Measurements from ENCODE around the gene PCDHGA4.
"Not testable (repeated sequence)": the region's sequence is repeated elsewhere in the genome, so short reads cannot be mapped to it uniquely, and the experiment has no call there.

The PCDHGA4 gene

GRCh38 chr5:141349917-141350619 lies 4.8 kb upstream of the PCDHGA4 start, which contains the start of gene PCDHGB1:
Gene PCDHGB1 (plus strand): TSS chr5:141350099. CDS start chr5:141350261, 162 bp downstream.
- no peak for DNase-seq

DNA sequence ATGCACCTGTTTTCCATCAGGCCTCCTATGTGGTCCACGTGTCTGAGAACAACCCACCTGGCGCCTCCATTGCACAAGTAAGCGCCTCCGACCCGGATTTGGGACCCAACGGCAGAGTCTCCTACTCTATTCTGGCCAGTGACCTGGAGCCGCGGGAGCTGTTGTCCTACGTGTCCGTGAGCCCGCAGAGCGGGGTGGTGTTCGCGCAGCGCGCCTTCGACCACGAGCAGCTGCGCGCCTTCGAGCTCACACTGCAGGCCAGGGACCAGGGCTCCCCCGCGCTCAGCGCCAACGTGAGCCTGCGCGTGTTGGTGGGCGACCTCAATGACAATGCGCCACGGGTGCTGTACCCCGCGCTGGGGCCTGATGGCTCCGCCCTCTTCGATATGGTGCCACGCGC lies 3.2 kb upstream of the PCDHGA4 start:
- DNase-seq, result no peak

DNA sequence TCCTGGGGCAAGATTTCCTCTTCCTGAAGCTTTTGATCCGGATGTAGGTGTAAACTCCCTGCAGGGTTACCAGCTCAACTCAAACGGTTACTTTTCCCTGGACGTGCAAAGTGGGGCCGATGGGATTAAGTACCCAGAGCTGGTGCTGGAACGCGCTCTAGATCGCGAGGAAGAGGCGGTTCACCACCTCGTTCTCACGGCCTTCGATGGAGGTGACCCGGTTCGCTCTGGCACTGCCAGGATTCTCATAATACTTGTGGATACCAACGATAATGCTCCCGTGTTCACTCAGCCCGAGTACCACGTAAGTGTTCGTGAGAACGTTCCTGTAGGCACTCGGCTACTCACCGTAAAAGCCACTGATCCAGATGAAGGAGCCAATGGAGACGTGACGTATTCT lies 820 bp downstream of the PCDHGA4 start:
- no peak for DNase-seq

DNA sequence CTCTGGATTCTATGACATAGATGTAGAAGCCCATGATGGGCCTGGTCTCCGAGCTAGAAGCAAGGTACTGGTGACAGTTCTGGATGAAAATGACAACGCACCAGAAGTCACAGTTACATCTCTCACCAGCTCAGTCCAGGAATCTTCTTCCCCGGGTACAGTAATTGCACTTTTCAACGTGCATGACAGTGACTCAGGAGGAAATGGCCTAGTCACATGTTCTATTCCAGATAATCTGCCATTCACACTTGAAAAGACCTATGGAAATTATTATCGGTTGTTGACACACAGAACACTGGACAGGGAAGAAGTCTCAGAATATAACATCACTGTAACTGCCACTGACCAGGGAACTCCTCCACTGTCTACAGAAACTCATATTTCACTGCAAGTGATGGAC lies 1.3 kb downstream of the PCDHGA4 start:
- DNase-seq, result no peak

DNA sequence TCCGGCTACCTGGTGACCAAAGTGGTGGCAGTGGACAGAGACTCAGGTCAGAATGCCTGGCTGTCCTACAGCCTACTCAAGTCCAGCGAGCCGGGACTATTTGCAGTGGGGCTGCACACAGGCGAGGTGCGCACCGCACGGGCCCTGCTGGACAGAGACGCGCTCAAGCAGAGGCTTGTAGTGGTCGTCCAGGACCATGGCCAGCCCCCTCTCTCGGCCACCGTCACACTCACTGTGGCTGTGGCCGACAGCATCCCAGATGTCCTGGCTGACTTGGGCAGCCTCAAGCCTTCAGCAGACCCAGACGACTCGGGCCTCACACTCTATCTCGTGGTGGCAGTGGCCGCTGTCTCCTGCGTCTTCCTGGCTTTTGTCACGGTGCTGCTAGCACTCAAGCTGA lies 2.1 kb downstream of the PCDHGA4 start:
- DNase-seq, result no peak

- no peak for DNase-seq
Observed at GRCh38 chr5:141359790-141360426, 5.1 kb downstream of the PCDHGA4 start, which contains the start of gene PCDHGB2. Gene PCDHGB2 (plus strand): TSS chr5:141359994. CDS start chr5:141360136, 142 bp downstream.

- no peak for DNase-seq
Observed at GRCh38 chr5:141360685-141361084, 5.9 kb downstream of the PCDHGA4 start.

DNA sequence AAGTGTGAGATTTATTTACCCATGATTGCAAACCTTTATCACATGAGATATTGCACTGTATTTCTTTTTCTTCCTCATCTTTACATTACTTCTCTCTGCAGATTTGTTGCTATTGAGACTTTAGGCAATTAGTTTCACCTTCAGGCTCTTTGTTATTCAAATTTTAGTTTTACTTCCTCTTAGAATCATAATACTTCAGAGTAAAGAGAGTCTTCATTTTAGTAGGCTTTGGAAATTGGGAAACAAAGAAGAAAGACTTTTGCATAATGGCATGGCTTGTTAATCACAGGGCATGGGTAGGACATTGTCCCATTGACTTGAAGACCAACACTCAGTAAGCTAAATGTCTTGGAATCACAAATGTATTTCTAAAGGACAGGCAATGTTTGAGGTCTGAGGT lies 7.9 kb downstream of the PCDHGA4 start:
- no peak for DNase-seq

- DNase-seq, result no peak
Observed at GRCh38 chr5:141363952-141364660, 9.3 kb downstream of the PCDHGA4 start, which contains the start of gene PCDHGA5. Gene PCDHGA5 (plus strand): TSS chr5:141364162. CDS start chr5:141364331, 169 bp downstream.

- DNase-seq, result no peak
Observed at GRCh38 chr5:141366016-141366896, 11.4 kb downstream of the PCDHGA4 start.

- no peak for DNase-seq
Observed at GRCh38 chr5:141369994-141370848, 15.4 kb downstream of the PCDHGA4 start, which contains the start of gene PCDHGB3. Gene PCDHGB3 (plus strand): TSS chr5:141370242. CDS start chr5:141370395, 153 bp downstream.

GRCh38 chr5:141371572-141372475 lies 17.0 kb downstream of the PCDHGA4 start:
- DNase-seq, result no peak

- DNase-seq, result no peak
Observed at GRCh38 chr5:141373673-141374317, 19.0 kb downstream of the PCDHGA4 start, which contains the start of gene PCDHGA6. Gene PCDHGA6 (plus strand): TSS chr5:141373891. CDS start chr5:141374084, 193 bp downstream.

GRCh38 chr5:141374627-141375026 lies 19.8 kb downstream of the PCDHGA4 start:
- no peak for DNase-seq

DNA sequence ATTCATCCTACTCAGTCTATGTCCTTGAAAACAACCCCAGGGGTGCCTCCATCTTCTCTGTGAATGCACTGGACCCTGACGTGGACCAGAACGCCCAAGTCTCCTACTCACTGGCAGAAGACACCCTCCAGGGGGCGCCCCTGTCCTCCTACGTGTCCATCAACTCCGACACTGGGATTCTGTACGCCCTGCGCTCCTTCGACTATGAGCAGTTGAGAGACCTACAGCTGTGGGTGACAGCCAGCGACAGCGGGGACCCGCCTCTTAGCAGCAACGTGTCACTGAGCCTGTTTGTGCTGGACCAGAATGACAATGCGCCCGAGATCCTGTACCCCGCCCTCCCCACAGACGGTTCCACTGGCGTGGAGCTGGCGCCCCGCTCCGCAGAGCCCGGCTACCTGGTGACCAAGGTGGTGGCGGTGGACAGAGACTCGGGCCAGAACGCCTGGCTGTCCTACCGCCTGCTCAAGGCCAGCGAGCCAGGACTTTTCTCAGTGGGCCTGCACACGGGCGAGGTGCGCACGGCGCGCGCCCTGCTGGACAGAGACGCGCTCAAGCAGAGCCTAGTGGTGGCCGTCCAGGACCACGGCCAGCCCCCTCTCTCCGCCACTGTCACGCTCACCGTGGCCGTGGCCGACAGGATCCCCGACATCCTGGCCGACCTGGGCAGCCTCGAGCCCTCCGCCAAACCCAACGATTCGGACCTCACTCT lies 20.8 kb downstream of the PCDHGA4 start:
- DNase-seq, result not testable (repeated sequence)

DNA sequence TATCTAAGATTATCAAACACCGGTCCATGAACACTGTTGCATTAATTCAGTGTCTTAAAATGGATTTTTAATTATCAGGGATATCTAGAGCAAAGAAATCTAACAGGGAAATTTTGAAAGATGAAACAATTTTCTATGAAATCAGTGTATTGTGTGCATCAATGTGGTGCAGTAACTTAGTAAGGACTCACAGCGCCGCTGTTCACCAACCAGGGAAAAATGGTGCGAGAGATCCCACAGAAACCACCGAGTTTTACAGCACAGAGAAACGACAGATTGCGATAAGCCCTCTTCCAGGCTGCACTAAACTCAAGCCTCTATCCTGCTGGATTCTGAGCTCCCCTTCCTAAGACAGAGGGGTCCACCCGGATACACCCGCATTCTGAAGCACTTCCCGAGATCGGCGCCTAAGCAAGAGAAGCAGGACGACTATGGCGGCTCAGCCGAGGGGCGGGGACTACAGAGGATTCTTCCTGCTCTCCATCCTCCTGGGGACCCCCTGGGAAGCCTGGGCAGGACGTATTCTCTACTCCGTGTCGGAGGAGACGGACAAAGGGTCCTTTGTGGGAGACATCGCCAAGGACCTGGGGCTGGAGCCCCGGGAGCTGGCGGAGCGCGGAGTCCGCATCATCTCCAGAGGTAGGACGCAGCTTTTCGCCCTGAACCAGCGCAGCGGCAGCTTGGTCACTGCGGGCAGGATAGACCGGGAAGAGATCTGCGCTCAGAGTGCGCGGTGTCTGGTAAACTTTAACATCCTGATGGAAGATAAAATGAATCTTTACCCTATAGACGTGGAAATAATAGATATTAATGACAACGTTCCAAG lies 27.9 kb downstream of the PCDHGA4 start, which contains the start of gene PCDHGA7:
PCDHGA7 (plus strand) TSS at position 274 of the 826 bp plus-strand sequence; CDS start at position 432, 158 bp downstream.
- DNase-seq, result no peak

GRCh38 chr5:141383345-141383744 lies 28.5 kb downstream of the PCDHGA4 start:
- DNase-seq, result no peak
